CD8-positive, alpha-beta memory T cell (primary cell): ENCODE measurements around the gene ADCY5. TPM values are rescaled to one million over a fixed set of nuclear protein-coding genes. Genes with fewer than 3 reads are reported as not detected.
A peak's percentile ranks its signal among the peaks of the same experiment; 100 is the strongest.

Experiments
- CTCF ChIA-PET: fragments of 350-600 bp; sonication (Branson Sonifier 250); formaldehyde crosslinking; loops from one replicate; lab custom pipeline; 2021; ENCODE audit warnings: antibody characterized with exemption; lab: Charles Lee
- POLR2A ChIA-PET: fragments of 350-600 bp; sonication (Branson Sonifier 250); formaldehyde crosslinking; loops from one replicate; lab custom pipeline; 2021; ENCODE audit warnings: antibody characterized with exemption; lab: Charles Lee
- DNase-seq, 5 donors: peaks; one replicate each; pipeline versions ENCODE4 v3.0.0 to v3.0.0-alpha.2; 2020 to 2022; ENCODE audit warnings: mixed read lengths in 1 of 5
- H3K27ac ChIP-seq: one replicate; pipeline ENCODE4 v1.7.0; 2013; ENCODE audit warnings: low read depth, mild to moderate bottlenecking, low read length, moderate library complexity
- H3K27me3 ChIP-seq: 2 replicates; pipeline ENCODE4 v1.7.0; 2013; ENCODE audit warnings: low read length, mild to moderate bottlenecking; ENCODE audit not compliant: insufficient read depth, poor library complexity, severe bottlenecking
- H3K36me3 ChIP-seq: 2 replicates; pipeline ENCODE4 v1.7.0; 2013; ENCODE audit warnings: mild to moderate bottlenecking, low read length, moderate library complexity; ENCODE audit not compliant: insufficient read depth
- H3K4me1 ChIP-seq: 2 replicates; pipeline ENCODE4 v1.7.0; 2013; ENCODE audit warnings: mild to moderate bottlenecking, low read length, moderate library complexity; ENCODE audit not compliant: insufficient read depth
- H3K4me3 ChIP-seq: 2 replicates; pipeline ENCODE4 v1.7.0; 2013; ENCODE audit warnings: mild to moderate bottlenecking, low read length
- H3K9me3 ChIP-seq: 2 replicates; pipeline ENCODE4 v1.7.0; 2013; ENCODE audit warnings: mild to moderate bottlenecking, low read length
- H3K27ac Mint-ChIP-seq, 8 donors: one replicate each; pipeline ENCODE4 v1.8.0; 2020 to 2021; ENCODE audit warnings: mixed read lengths in 8 of 8, mild to moderate bottlenecking in 6 of 8, inconsistent platforms in 3 of 8, moderate library complexity in 3 of 8
- H3K27me3 Mint-ChIP-seq, 2 donors: one replicate each; pipeline ENCODE4 v1.8.0; 2020 to 2021; ENCODE audit warnings: mixed read lengths in 2 of 2, mild to moderate bottlenecking in 1 of 2, moderate library complexity in 1 of 2
- H3K36me3 Mint-ChIP-seq, 3 donors: one replicate each; pipeline ENCODE4 v1.8.0; 2020 to 2021; ENCODE audit warnings: mixed read lengths in 3 of 3, inconsistent platforms in 1 of 3, mild to moderate bottlenecking in 1 of 3
- H3K4me1 Mint-ChIP-seq, 3 donors: one replicate each; pipeline ENCODE4 v1.8.0; 2020 to 2021; ENCODE audit warnings: mixed read lengths in 3 of 3, inconsistent platforms in 1 of 3, mild to moderate bottlenecking in 1 of 3
- H3K4me3 Mint-ChIP-seq, 7 donors: one replicate each; pipeline ENCODE4 v1.8.0; 2020 to 2021; ENCODE audit warnings: mixed read lengths in 7 of 7, mild to moderate bottlenecking in 6 of 7, moderate library complexity in 4 of 7, inconsistent platforms in 2 of 7
- H3K9me3 Mint-ChIP-seq, 5 donors: one replicate each; pipeline ENCODE4 v1.8.0; 2020 to 2022; ENCODE audit warnings: mixed read lengths in 5 of 5, mild to moderate bottlenecking in 3 of 5, moderate library complexity in 2 of 5, inconsistent platforms in 1 of 5
- polyA plus RNA-seq: library from polyadenylated mRNA; unstranded; fragments of 300-500 nt; fragmentation: Illumina TruSeq; gene quantifications from one replicate; pipeline ENCODE4 v1.2.3, GENCODE V29; 2021
- total RNA-seq, 2 experiments: library from RNA; stranded (reverse); gene quantifications; one replicate each; pipeline ENCODE4 v1.2.3, GENCODE V29; 2021

The ADCY5 gene
- total and polyA plus RNA-seq, 3 experiments from 2014 or later: 0.02 to 0.16 TPM; not detected in 1

GRCh38 chr3:123406598-123406997, 42.3 kb downstream of the ADCY5 start:
- Histone ChIP-seq H3K9me3 (no peaks in the 10 kb centered on the region), H3K27me3 (no peaks in the 10 kb centered on the region), H3K4me3 (no peak overlapping the region), H3K4me1 (no peaks in the 10 kb centered on the region), H3K36me3 (no peaks in the 10 kb centered on the region), H3K27ac (no peak overlapping the region)
- H3K9me3 Mint-ChIP-seq: no peaks in the 10 kb centered on the region
- DNase-seq: no peak
- ChIA-PET CTCF (no interaction called here), POLR2A (no interaction called here)
- no peak overlapping the region for H3K4me3 Mint-ChIP-seq
- peaks cover 3 to 10% of the 10 kb centered on the region in 2 donors for H3K27me3 Mint-ChIP-seq
- H3K27ac Mint-ChIP-seq: no peak overlapping the region
- H3K4me1 Mint-ChIP-seq: no peaks in the 10 kb centered on the region
- no peaks in the 10 kb centered on the region for H3K36me3 Mint-ChIP-seq

GRCh38 chr3:123405936-123406510, 42.9 kb downstream of the ADCY5 start:
- Mint-ChIP-seq H3K4me3 (no peak overlapping the region), H3K27ac (peak overlapping the region in 1 of 8 donors; percentile 44), H3K36me3 (no peaks in the 10 kb centered on the region), H3K9me3 (no peaks in the 10 kb centered on the region), H3K27me3 (peaks cover 5 to 10% of the 10 kb centered on the region in 2 donors), H3K4me1 (no peaks in the 10 kb centered on the region)
- Histone ChIP-seq H3K27me3 (no peaks in the 10 kb centered on the region), H3K36me3 (no peaks in the 10 kb centered on the region), H3K27ac (no peak overlapping the region), H3K4me1 (no peaks in the 10 kb centered on the region), H3K9me3 (no peaks in the 10 kb centered on the region), H3K4me3 (no peak overlapping the region)
- DNase-seq: peak in 1 of 5 donors; percentile 29
- ChIA-PET CTCF (no interaction called here), POLR2A (interaction anchor here (0.7 kb wide), 1 partner anchor 341 kb away, joined by 3 read pairs; no protein-coding TSS in a partner anchor)

GRCh38 chr3:123405021-123405420, 43.9 kb downstream of the ADCY5 start:
- Histone ChIP-seq H3K27me3 (no peaks in the 10 kb centered on the region), H3K36me3 (no peaks in the 10 kb centered on the region), H3K27ac (no peak overlapping the region), H3K9me3 (no peaks in the 10 kb centered on the region), H3K4me1 (no peaks in the 10 kb centered on the region), H3K4me3 (no peak overlapping the region)
- Mint-ChIP-seq H3K4me3 (no peak overlapping the region), H3K36me3 (no peaks in the 10 kb centered on the region), H3K4me1 (no peaks in the 10 kb centered on the region), H3K27ac (no peak overlapping the region), H3K9me3 (no peaks in the 10 kb centered on the region), H3K27me3 (peaks cover 10 to 12% of the 10 kb centered on the region in 2 donors)
- ChIA-PET CTCF (no interaction called here), POLR2A (no interaction called here)
- no peak for DNase-seq

GRCh38 chr3:123404391-123404790, 44.5 kb downstream of the ADCY5 start:
- H3K4me3 ChIP-seq: no peak overlapping the region
- no peak overlapping the region for H3K27ac Mint-ChIP-seq
- no peaks in the 10 kb centered on the region for H3K36me3 ChIP-seq
- H3K9me3 ChIP-seq: no peaks in the 10 kb centered on the region
- no peaks in the 10 kb centered on the region for H3K4me1 ChIP-seq
- ChIA-PET CTCF (no interaction called here), POLR2A (no interaction called here)
- H3K36me3 Mint-ChIP-seq: no peaks in the 10 kb centered on the region
- H3K9me3 Mint-ChIP-seq: no peaks in the 10 kb centered on the region
- H3K27ac ChIP-seq: no peak overlapping the region
- H3K4me1 Mint-ChIP-seq: no peaks in the 10 kb centered on the region
- no peak for DNase-seq
- no peaks in the 10 kb centered on the region for H3K27me3 ChIP-seq
- peaks cover 10 to 13% of the 10 kb centered on the region in 2 donors for H3K27me3 Mint-ChIP-seq
- H3K4me3 Mint-ChIP-seq: no peak overlapping the region

GRCh38 chr3:123401836-123402530, 46.9 kb downstream of the ADCY5 start:
- Histone ChIP-seq H3K4me3 (no peak overlapping the region), H3K4me1 (no peaks in the 10 kb centered on the region), H3K36me3 (no peaks in the 10 kb centered on the region), H3K9me3 (no peaks in the 10 kb centered on the region), H3K27me3 (no peaks in the 10 kb centered on the region), H3K27ac (no peak overlapping the region)
- POLR2A ChIA-PET: no interaction called here
- Mint-ChIP-seq H3K9me3 (no peaks in the 10 kb centered on the region), H3K4me3 (no peak overlapping the region), H3K36me3 (no peaks in the 10 kb centered on the region), H3K4me1 (no peaks in the 10 kb centered on the region), H3K27me3 (peaks cover 3 to 17% of the 10 kb centered on the region in 2 donors), H3K27ac (no peak overlapping the region)
- CTCF ChIA-PET: no interaction called here
- peak in 1 of 5 donors; percentile 29 for DNase-seq

- H3K27ac Mint-ChIP-seq: no peak overlapping the region
- POLR2A ChIA-PET: no interaction called here
- DNase-seq: no peak
Observed at GRCh38 chr3:123400169-123400568, 48.7 kb downstream of the ADCY5 start.

GRCh38 chr3:123399653-123400052, 49.2 kb downstream of the ADCY5 start:
- Mint-ChIP-seq H3K27ac (no peak overlapping the region), H3K36me3 (no peaks in the 10 kb centered on the region), H3K9me3 (no peaks in the 10 kb centered on the region), H3K27me3 (peaks cover 3 to 27% of the 10 kb centered on the region in 2 donors), H3K4me3 (no peak overlapping the region), H3K4me1 (no peaks in the 10 kb centered on the region)
- Histone ChIP-seq H3K27ac (no peak overlapping the region), H3K4me1 (no peaks in the 10 kb centered on the region), H3K4me3 (no peak overlapping the region), H3K9me3 (no peaks in the 10 kb centered on the region), H3K36me3 (no peaks in the 10 kb centered on the region), H3K27me3 (no peaks in the 10 kb centered on the region)
- DNase-seq: peak in 1 of 5 donors; percentile 13
- POLR2A ChIA-PET: no interaction called here
- CTCF ChIA-PET: no interaction called here

More at GRCh38 chr3:123400169-123400568, 48.7 kb downstream of the ADCY5 start:
- Histone ChIP-seq H3K4me3 (no peak overlapping the region), H3K9me3 (no peaks in the 10 kb centered on the region), H3K27me3 (no peaks in the 10 kb centered on the region), H3K4me1 (no peaks in the 10 kb centered on the region), H3K27ac (no peak overlapping the region), H3K36me3 (no peaks in the 10 kb centered on the region)
- H3K9me3 Mint-ChIP-seq: no peaks in the 10 kb centered on the region
- no peak overlapping the region for H3K4me3 Mint-ChIP-seq
- no peaks in the 10 kb centered on the region for H3K36me3 Mint-ChIP-seq
- H3K4me1 Mint-ChIP-seq: no peaks in the 10 kb centered on the region
- CTCF ChIA-PET: no interaction called here
- H3K27me3 Mint-ChIP-seq: peaks cover 3 to 24% of the 10 kb centered on the region in 2 donors

- Mint-ChIP-seq H3K27me3 (peaks cover 7 to 34% of the 10 kb centered on the region in 2 donors), H3K27ac (no peak overlapping the region), H3K4me3 (no peak overlapping the region), H3K4me1 (no peaks in the 10 kb centered on the region), H3K36me3 (no peaks in the 10 kb centered on the region), H3K9me3 (no peaks in the 10 kb centered on the region)
- peak in 1 of 5 donors; percentile 5 for DNase-seq
- Histone ChIP-seq H3K27ac (no peak overlapping the region), H3K4me3 (no peak overlapping the region), H3K36me3 (no peaks in the 10 kb centered on the region), H3K27me3 (no peaks in the 10 kb centered on the region), H3K4me1 (no peaks in the 10 kb centered on the region), H3K9me3 (no peaks in the 10 kb centered on the region)
- ChIA-PET POLR2A (no interaction called here), CTCF (interaction anchor here (0.6 kb wide), 1 partner anchor 16 kb away, joined by 4 read pairs; no protein-coding TSS in a partner anchor)
Observed at GRCh38 chr3:123397921-123398785, 50.7 kb downstream of the ADCY5 start.
